Psoas muscle (tissue), 8 donors: ENCODE measurements around the gene HLA-DMA. TPM values are rescaled to one million over a fixed set of nuclear protein-coding genes. Genes with fewer than 3 reads are reported as not detected.
A peak's percentile ranks its signal among the peaks of the same experiment; 100 is the strongest.

ENCODE experiments used
- ATAC-seq, 4 donors: fragments of 200-7000 bp; cut with Tn5 transposase; one replicate each; pipeline ENCODE4 v1.9.1; 2020; ENCODE audit warnings: moderate library complexity in 3 of 4, mild to moderate bottlenecking in 2 of 4
- DNase-seq, 2 donors: peaks; one replicate each; pipeline ENCODE4 v3.0.0-alpha.2; 2020
- H3K27ac ChIP-seq: fragments of 200-600 bp; one replicate; pipeline ENCODE4 v1.8.0; 2022
- H3K27me3 ChIP-seq, 3 donors: fragments of 200-600 bp in 1 of 3; one replicate each; pipeline versions ENCODE4 v1.6.1 to v1.8.0; 2013 to 2022; ENCODE audit warnings: low read length in 2 of 3, mild to moderate bottlenecking in 2 of 3, moderate library complexity in 1 of 3; ENCODE audit not compliant: insufficient read depth in 3 of 3
- H3K36me3 ChIP-seq, 2 donors: fragments of 200-600 bp in 1 of 2; one replicate each; pipeline versions ENCODE4 v1.6.1 to v1.8.0; 2013 to 2022; ENCODE audit warnings: low read depth in 1 of 2, mild to moderate bottlenecking in 1 of 2, moderate library complexity in 1 of 2; ENCODE audit not compliant: insufficient read depth in 1 of 2
- H3K4me1 ChIP-seq: fragments of 200-600 bp; one replicate; pipeline ENCODE4 v1.8.0; 2022
- H3K4me3 ChIP-seq: fragments of 200-600 bp; one replicate; pipeline ENCODE4 v1.8.0; 2022; ENCODE audit warnings: mild to moderate bottlenecking
- H3K9me3 ChIP-seq: fragments of 200-600 bp; one replicate; pipeline ENCODE4 v1.8.0; 2022
- CTCF ChIP-seq: fragments of 200-600 bp; IDR thresholded peaks from one replicate; pipeline ENCODE4 v1.8.0; 2022; ENCODE audit warnings: antibody characterized with exemption
- WGBS, 3 donors: extraction: QIAGEN DNeasy Blood & Tissue Kit; methylation state at CpG; one replicate each; pipeline versions ENCODE4 v1.1.6 to v1.1.7; 2013; 5-methylcytosine and 5-hydroxymethylcytosine counted together
- intact Hi-C, 2 donors: fragments of 100-400 bp; cut with DNase I; formaldehyde crosslinking; loops; one replicate each; pipeline versions ENCODE4 v1.11.0 to v1.14.2; 2022
- polyA plus RNA-seq, 3 donors: library from polyadenylated mRNA; stranded (reverse); fragments of 200-250 nt; gene quantifications; one replicate each; pipeline ENCODE4 v1.2.3, GENCODE V29; 2013
- total RNA-seq, 4 donors: library from RNA; stranded (reverse); fragmentation: NEBNext Ultra II Directional in 2 of 4; extraction: Animal tissue kit (Norgen Biotek cat#: 25700) in 2 of 4; gene quantifications; one replicate each; pipeline versions ENCODE4 v1.2.1 to v1.2.4, GENCODE V29; 2021 to 2023
- donor health status: healthy with polysubstance abuse.
- donor health status: DM: no; HTN: no; CAD: no; lungs with moderate emphysema.
- donor health status: Bipolar disorder and iron deficiency.
- donor health status: healthy.
- donor health status: DM: yes; HTN: yes; CAD: no.
- donor health status: DM: no; HTN: no; CAD: no.
- donor health status: DM: no; HTN: no; CAD: no.
- donor health status: DM: yes; HTN: yes; CAD: no.

Gene HLA-DMA
- total and polyA plus RNA-seq, 7 donors = 3.2 to 12.0 (median 7.3) TPM

- ATAC-seq (peak in 3 of 4 donors; percentile 37 to 55 (median 50)), DNase-seq (no peak)
- H3K27me3 ChIP-seq = no peaks in the 10 kb centered on the region
- H3K27ac ChIP-seq = no peak overlapping the region
- no peak overlapping the region for H3K4me3 ChIP-seq
- peaks cover 9% of the 10 kb centered on the region for H3K4me1 ChIP-seq
- peak; percentile 44 for TF ChIP-seq CTCF
- intact Hi-C loops = no loop called here
- no peaks in the 10 kb centered on the region for H3K36me3 ChIP-seq
- H3K9me3 ChIP-seq = peaks cover 5% of the 10 kb centered on the region
- WGBS, 3 donors = 68 to 73% (median 71%) methylated on average over 11 of the region's 11 CpGs
Observed at GRCh38 chr6:32947552-32948465, 5.1 kb downstream of the HLA-DMA start.

- intact Hi-C loops = no loop called here
- Histone ChIP-seq H3K27ac (no peak overlapping the region), H3K9me3 (peaks cover 5% of the 10 kb centered on the region), H3K4me3 (no peak overlapping the region), H3K27me3 (no peaks in the 10 kb centered on the region), H3K36me3 (no peaks in the 10 kb centered on the region), H3K4me1 (peaks cover under 1% of the 10 kb centered on the region)
- DNase-seq (no peak), ATAC-seq (no peak)
- TF ChIP-seq CTCF = no peak
Observed at GRCh38 chr6:32946893-32947292, 6.0 kb downstream of the HLA-DMA start.

- TF ChIP-seq CTCF = no peak
- Histone ChIP-seq H3K27ac (no peak overlapping the region), H3K9me3 (peaks cover 5% of the 10 kb centered on the region), H3K4me1 (no peaks in the 10 kb centered on the region), H3K36me3 (no peaks in the 10 kb centered on the region), H3K27me3 (no peaks in the 10 kb centered on the region), H3K4me3 (no peak overlapping the region)
- DNase-seq (no peak), ATAC-seq (no peak)
- intact Hi-C loops = no loop called here
Observed at GRCh38 chr6:32945953-32946352, 6.9 kb downstream of the HLA-DMA start.

GRCh38 chr6:32945108-32945760, 7.7 kb downstream of the HLA-DMA start:
- H3K9me3 ChIP-seq = peaks cover 5% of the 10 kb centered on the region

More at GRCh38 chr6:32945108-32945760, 7.7 kb downstream of the HLA-DMA start:
- no peak overlapping the region for H3K4me3 ChIP-seq
- no peak overlapping the region for H3K27ac ChIP-seq
- no peak for TF ChIP-seq CTCF
- intact Hi-C loops = no loop called here
- H3K36me3 ChIP-seq = no peaks in the 10 kb centered on the region
- ATAC-seq (no peak), DNase-seq (no peak)
- H3K27me3 ChIP-seq = no peaks in the 10 kb centered on the region
- 80 to 83% (median 82%) methylated on average over 9 of the region's 9 CpGs for WGBS, 3 donors
- peaks cover 4% of the 10 kb centered on the region for H3K4me1 ChIP-seq
